Neural crest cell (in vitro differentiated cells): ENCODE measurements around the gene CLCN7. TPM values are rescaled to one million over a fixed set of nuclear protein-coding genes. Genes with fewer than 3 reads are reported as not detected.

Experiments
- DNase-seq: peaks from one replicate; pipeline ENCODE4 v3.0.0; 2021; ENCODE audit warnings: low read depth, mixed read lengths, low spot score
- H3K27ac Mint-ChIP-seq: one replicate; pipeline ENCODE4 v1.8.0; 2021; ENCODE audit warnings: mild to moderate bottlenecking, mixed read lengths; ENCODE audit not compliant: unreplicated experiment
- H3K27me3 Mint-ChIP-seq: 2 replicates; pipeline ENCODE4 v1.8.0; 2021; ENCODE audit warnings: low read depth, mild to moderate bottlenecking, mixed read lengths
- H3K36me3 Mint-ChIP-seq: 2 replicates; pipeline ENCODE4 v1.8.0; 2021; ENCODE audit warnings: low read depth, mild to moderate bottlenecking, mixed read lengths
- H3K4me1 Mint-ChIP-seq: 2 replicates; pipeline ENCODE4 v1.8.0; 2021; ENCODE audit warnings: mixed read lengths
- H3K4me3 Mint-ChIP-seq: one replicate; pipeline ENCODE4 v1.8.0; 2021; ENCODE audit warnings: mild to moderate bottlenecking, mixed read lengths
- H3K9me3 Mint-ChIP-seq: 2 replicates; pipeline ENCODE4 v1.8.0; 2021; ENCODE audit warnings: mixed read lengths
- long read RNA-seq: library from polyadenylated mRNA; unstranded; transcript quantifications from one replicate; pipeline ENCODE4 v2.0.0, GENCODE V29; 2020
- total RNA-seq: library from RNA; stranded (reverse); gene quantifications from 2 replicates; pipeline ENCODE4 v1.2.1, GENCODE V29; 2021
- TF ChIP-seq, protein P1 (sequence below): fragments of 200-600 bp; sonication (generic); conservative IDR thresholded peaks from 2 replicates; pipeline ENCODE4 v1.5.0; 2021; ENCODE audit warnings: antibody characterized with exemption, mild to moderate bottlenecking

CLCN7 gene, protein sequence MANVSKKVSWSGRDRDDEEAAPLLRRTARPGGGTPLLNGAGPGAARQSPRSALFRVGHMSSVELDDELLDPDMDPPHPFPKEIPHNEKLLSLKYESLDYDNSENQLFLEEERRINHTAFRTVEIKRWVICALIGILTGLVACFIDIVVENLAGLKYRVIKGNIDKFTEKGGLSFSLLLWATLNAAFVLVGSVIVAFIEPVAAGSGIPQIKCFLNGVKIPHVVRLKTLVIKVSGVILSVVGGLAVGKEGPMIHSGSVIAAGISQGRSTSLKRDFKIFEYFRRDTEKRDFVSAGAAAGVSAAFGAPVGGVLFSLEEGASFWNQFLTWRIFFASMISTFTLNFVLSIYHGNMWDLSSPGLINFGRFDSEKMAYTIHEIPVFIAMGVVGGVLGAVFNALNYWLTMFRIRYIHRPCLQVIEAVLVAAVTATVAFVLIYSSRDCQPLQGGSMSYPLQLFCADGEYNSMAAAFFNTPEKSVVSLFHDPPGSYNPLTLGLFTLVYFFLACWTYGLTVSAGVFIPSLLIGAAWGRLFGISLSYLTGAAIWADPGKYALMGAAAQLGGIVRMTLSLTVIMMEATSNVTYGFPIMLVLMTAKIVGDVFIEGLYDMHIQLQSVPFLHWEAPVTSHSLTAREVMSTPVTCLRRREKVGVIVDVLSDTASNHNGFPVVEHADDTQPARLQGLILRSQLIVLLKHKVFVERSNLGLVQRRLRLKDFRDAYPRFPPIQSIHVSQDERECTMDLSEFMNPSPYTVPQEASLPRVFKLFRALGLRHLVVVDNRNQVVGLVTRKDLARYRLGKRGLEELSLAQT
- total RNA-seq = 74.5 and 82.4 TPM in 2 replicates
- long read RNA-seq, partial matches to known transcripts = 0 of 1 reads
- long read RNA-seq, other reads (novel, unspliced or antisense) = 1 of 1 reads

DNA sequence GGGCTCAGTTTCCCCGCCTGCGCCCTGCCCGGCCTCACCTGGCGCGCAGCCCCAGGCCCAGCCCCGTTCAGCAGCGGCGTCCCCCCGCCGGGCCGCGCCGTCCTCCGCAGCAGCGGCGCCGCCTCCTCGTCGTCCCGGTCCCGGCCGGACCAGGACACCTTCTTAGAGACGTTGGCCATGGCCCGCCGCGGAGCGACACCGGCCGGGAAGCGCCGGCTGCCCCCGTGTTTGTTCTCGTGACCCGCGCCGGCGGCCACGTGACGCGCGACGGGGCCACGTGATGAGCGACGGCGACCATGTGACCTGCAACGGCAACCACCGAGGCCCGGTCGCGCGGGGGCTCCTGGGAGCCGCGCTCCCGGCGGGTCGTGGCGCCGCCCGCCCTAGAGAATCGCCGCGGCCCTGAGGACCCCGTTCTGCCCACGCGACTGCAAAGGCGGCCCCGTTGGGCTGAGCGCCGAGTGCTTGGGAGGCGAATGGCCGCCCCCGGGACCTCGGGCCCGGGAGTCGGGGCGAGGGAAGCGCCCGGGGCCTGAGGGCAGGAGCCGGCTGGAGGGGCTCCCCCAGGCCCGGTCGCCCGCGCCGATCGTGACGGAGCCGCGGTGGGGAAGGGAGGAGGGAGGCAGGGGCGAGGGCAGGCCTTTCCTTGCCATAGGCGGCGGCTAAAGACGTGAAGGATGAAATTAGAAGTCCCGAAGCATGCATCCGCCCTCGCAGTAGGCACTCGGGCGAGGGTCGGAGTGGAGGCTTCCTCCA lies at the start of gene CLCN7:
TSS of gene CLCN7 (minus strand) at position 233 of the 756 bp plus-strand sequence. CDS start at position 179, 54 bp downstream.
- Mint-ChIP-seq H3K4me3 (peak within 1 kb of the TSS; percentile 91), H3K36me3 (no peaks in the 10 kb centered on the region), H3K27me3 (peaks cover 6% of the 10 kb centered on the region), H3K9me3 (no peaks in the 10 kb centered on the region), H3K27ac (peak within 1 kb of the TSS; percentile 88), H3K4me1 (peaks cover 27% of the 10 kb centered on the region)
- DNase-seq = peak; percentile 78
- TF ChIP-seq, protein P1, sequence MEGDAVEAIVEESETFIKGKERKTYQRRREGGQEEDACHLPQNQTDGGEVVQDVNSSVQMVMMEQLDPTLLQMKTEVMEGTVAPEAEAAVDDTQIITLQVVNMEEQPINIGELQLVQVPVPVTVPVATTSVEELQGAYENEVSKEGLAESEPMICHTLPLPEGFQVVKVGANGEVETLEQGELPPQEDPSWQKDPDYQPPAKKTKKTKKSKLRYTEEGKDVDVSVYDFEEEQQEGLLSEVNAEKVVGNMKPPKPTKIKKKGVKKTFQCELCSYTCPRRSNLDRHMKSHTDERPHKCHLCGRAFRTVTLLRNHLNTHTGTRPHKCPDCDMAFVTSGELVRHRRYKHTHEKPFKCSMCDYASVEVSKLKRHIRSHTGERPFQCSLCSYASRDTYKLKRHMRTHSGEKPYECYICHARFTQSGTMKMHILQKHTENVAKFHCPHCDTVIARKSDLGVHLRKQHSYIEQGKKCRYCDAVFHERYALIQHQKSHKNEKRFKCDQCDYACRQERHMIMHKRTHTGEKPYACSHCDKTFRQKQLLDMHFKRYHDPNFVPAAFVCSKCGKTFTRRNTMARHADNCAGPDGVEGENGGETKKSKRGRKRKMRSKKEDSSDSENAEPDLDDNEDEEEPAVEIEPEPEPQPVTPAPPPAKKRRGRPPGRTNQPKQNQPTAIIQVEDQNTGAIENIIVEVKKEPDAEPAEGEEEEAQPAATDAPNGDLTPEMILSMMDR = no peak

DNA sequence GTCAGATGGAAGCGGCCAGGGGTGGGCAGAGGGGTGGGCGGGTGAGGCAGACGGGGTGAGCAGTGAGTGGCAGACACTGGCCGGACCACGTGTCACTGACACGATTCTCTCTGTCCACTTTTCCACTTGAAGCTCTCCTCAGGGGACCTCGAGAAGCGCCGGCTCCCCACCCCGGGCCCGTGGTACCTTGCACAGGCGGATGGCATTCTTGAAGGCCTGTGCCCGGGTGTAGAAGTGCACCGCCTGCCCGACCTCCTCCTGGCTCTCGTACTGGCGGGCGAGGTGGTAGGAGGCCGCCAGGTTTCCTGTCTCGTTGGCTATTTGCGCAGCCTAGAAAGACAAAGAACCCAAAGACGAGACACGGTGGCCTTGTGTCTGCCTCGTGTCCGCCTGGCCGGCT lies 49.5 kb upstream of the CLCN7 start:
- H3K27me3 Mint-ChIP-seq = no peaks in the 10 kb centered on the region
- TF ChIP-seq, protein P1 = no peak
- no peak overlapping the region for H3K4me3 Mint-ChIP-seq
- H3K27ac Mint-ChIP-seq = no peak overlapping the region
- H3K4me1 Mint-ChIP-seq = peaks cover 5% of the 10 kb centered on the region
- H3K36me3 Mint-ChIP-seq = no peaks in the 10 kb centered on the region
- H3K9me3 Mint-ChIP-seq = no peaks in the 10 kb centered on the region
- no peak for DNase-seq

DNA sequence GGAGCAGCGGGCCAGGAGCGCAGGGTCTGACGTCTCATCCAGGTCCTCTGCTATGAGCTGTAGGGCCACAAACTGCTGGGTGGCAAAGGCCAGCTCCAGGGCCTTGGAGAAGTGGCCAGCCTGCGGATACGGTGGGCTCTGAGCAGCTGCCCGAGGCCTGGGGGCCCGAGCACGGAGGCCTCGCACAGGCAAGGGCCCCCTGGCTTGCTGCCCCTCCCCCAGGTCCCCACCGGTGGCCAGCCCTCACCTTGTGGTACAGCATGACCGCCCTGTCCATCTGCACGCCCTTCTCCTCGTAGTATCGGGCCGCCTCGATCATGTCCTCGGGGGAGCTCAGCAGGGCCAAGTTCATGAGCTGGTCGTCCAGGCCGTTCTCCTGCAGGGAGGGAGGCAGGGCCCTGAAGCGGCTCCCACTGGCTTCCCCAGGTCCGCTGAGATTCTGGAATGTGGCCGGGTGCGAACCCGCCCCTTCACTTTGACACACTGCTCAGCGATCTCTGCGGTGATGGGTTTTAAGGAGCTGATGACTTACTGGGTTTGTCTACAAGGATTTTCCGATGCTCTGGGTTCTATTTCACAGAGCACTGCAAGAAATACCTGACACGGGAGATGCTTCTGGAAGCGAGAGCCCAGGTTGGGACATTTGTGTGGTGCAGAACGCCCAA lies 48.9 kb upstream of the CLCN7 start:
- no peak overlapping the region for H3K4me3 Mint-ChIP-seq
- no peaks in the 10 kb centered on the region for H3K9me3 Mint-ChIP-seq
- TF ChIP-seq, protein P1 = no peak
- no peak overlapping the region for H3K27ac Mint-ChIP-seq
- DNase-seq = no peak
- no peaks in the 10 kb centered on the region for H3K27me3 Mint-ChIP-seq
- peaks cover 4% of the 10 kb centered on the region for H3K4me1 Mint-ChIP-seq
- no peaks in the 10 kb centered on the region for H3K36me3 Mint-ChIP-seq

DNA sequence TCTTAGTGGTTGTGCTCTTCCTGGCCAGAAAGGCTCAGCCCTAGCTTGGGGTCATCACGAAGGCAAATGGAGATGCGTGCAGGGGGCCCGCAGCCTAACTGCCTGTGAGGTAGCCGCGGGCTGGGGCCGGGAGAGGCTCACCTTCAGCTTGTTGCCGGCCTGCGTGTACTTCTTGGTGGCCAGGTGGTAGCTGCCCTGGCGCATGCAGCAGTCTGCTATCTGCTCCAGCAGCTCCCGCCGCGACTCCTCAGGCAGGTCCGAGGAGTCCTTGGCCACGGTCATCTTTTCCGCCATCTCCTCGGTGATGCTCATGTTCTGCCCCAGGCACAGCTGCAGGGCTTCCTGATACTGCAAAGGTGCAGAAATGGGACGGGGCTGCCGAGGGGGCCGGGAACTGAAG lies 45.6 kb upstream of the CLCN7 start:
- no peak for DNase-seq
- Mint-ChIP-seq H3K27me3 (no peaks in the 10 kb centered on the region), H3K4me1 (no peaks in the 10 kb centered on the region), H3K36me3 (no peaks in the 10 kb centered on the region), H3K27ac (no peak overlapping the region), H3K4me3 (no peak overlapping the region), H3K9me3 (no peaks in the 10 kb centered on the region)
- TF ChIP-seq, protein P1 = no peak

DNA sequence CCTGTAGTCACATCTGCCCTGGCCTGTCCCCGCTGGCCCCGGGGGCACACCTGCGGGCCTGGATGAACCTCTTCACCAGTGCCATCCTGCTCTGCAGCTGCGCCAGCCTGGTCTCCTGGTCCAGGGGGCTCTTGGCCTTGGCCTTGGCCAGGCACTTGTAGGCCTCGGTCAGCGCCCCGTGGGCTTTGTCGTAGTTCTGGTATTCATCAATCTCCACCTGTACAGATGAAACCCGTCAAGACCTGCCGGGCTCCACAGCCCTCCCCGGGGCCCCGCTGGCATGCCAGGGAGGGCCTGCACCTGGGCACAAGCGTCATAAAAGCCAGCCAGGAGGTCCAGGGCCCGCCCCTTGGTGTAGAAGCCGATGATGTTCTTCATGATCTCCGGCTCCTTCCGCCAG lies 45.0 kb upstream of the CLCN7 start:
- Mint-ChIP-seq H3K36me3 (peaks cover 3% of the 10 kb centered on the region), H3K27me3 (no peaks in the 10 kb centered on the region), H3K27ac (no peak overlapping the region), H3K9me3 (peaks cover 3% of the 10 kb centered on the region), H3K4me1 (no peaks in the 10 kb centered on the region), H3K4me3 (no peak overlapping the region)
- DNase-seq = no peak
- TF ChIP-seq, protein P1 = no peak
